ENCODE measurements around the gene SNCA.

Gene SNCA

DNA sequence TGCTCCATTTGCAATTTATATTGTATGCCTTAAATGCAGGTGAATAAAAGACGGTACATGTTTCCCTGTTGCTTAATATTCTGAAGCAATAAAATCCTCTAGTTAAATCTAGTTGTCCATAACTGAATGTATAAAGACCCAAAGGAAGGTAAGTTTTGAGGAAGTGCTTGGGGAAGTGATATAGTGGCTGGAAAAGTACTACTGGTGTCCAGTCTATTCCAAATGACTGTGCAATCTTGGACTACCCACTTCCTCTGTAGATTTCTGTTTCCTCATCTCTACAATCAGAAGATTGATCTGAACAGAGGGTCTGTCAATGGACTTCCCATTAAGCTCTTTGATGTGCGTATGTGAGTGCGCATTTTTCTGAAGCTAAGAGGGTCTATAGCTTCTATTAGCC is 17.0 kb downstream of the SNCA start:
- no peaks in the 10 kb centered on the region for H3K4me1 ChIP-seq (ENCODE audit: control insufficient read depth in 1 of 2, insufficient read depth in 1 of 2, low read depth in 1 of 2, low read length in 1 of 2)
- no peaks in the 10 kb centered on the region for H3K9me3 ChIP-seq
- TF ChIP-seq, protein P1, sequence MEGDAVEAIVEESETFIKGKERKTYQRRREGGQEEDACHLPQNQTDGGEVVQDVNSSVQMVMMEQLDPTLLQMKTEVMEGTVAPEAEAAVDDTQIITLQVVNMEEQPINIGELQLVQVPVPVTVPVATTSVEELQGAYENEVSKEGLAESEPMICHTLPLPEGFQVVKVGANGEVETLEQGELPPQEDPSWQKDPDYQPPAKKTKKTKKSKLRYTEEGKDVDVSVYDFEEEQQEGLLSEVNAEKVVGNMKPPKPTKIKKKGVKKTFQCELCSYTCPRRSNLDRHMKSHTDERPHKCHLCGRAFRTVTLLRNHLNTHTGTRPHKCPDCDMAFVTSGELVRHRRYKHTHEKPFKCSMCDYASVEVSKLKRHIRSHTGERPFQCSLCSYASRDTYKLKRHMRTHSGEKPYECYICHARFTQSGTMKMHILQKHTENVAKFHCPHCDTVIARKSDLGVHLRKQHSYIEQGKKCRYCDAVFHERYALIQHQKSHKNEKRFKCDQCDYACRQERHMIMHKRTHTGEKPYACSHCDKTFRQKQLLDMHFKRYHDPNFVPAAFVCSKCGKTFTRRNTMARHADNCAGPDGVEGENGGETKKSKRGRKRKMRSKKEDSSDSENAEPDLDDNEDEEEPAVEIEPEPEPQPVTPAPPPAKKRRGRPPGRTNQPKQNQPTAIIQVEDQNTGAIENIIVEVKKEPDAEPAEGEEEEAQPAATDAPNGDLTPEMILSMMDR (IDR thresholded peaks at IDR 0.05) = no peak
- H3K4me3 ChIP-seq (ENCODE audit: low read depth in 1 of 2, low read length in 1 of 2) = no peak overlapping the region
- H3K27me3 ChIP-seq = no peaks in the 10 kb centered on the region
- no peak overlapping the region for H3K27ac ChIP-seq
- no peaks in the 10 kb centered on the region for H3K36me3 ChIP-seq

- Histone ChIP-seq H3K36me3 (no peaks in the 10 kb centered on the region), H3K27ac (no peak overlapping the region), H3K9me3 (no peaks in the 10 kb centered on the region), H3K4me3 (ENCODE audit: low read depth in 1 of 2, low read length in 1 of 2) (no peak overlapping the region), H3K27me3 (no peaks in the 10 kb centered on the region), H3K4me1 (ENCODE audit: control insufficient read depth in 1 of 2, insufficient read depth in 1 of 2, low read depth in 1 of 2, low read length in 1 of 2) (no peaks in the 10 kb centered on the region)
- TF ChIP-seq, protein P1 (IDR thresholded peaks at IDR 0.05) = no peak
Observed at GRCh38 chr4:89814362-89814761, 22.6 kb downstream of the SNCA start.

DNA sequence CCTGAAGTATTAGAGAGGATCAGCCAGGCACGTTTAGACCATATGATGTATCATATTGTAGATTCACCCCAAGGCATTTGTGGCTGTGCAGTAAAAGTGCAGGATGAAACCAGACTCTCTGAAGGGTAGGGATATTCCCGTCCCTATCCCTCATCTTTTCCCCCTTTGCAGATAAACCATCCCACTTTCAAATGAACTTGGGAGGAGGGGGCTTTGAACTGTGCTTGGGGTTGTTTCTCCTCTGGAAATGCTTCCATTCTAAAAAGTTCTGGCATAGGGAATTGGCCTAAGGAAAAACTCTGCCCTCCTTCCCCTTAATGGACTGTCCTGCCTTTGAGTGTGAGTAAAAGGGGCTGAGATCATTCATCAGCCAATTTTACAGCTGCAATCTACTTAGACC is 23.8 kb downstream of the SNCA start:
- Histone ChIP-seq H3K36me3 (no peaks in the 10 kb centered on the region), H3K27me3 (no peaks in the 10 kb centered on the region), H3K9me3 (no peaks in the 10 kb centered on the region), H3K4me3 (ENCODE audit: low read depth in 1 of 2, low read length in 1 of 2) (no peak overlapping the region), H3K27ac (no peak overlapping the region), H3K4me1 (ENCODE audit: control insufficient read depth in 1 of 2, insufficient read depth in 1 of 2, low read depth in 1 of 2, low read length in 1 of 2) (no peaks in the 10 kb centered on the region)
- TF ChIP-seq, protein P1 (IDR thresholded peaks at IDR 0.05) = no peak

- no peaks in the 10 kb centered on the region for H3K36me3 ChIP-seq
- no peaks in the 10 kb centered on the region for H3K9me3 ChIP-seq
- H3K4me3 ChIP-seq (ENCODE audit: low read depth in 1 of 2, low read length in 1 of 2) = no peak overlapping the region
- H3K27ac ChIP-seq = no peak overlapping the region
- H3K4me1 ChIP-seq (ENCODE audit: control insufficient read depth in 1 of 2, insufficient read depth in 1 of 2, low read depth in 1 of 2, low read length in 1 of 2) = no peaks in the 10 kb centered on the region
- TF ChIP-seq, protein P1 (IDR thresholded peaks at IDR 0.05) = no peak
- H3K27me3 ChIP-seq = no peaks in the 10 kb centered on the region
Observed at GRCh38 chr4:89807441-89808140, 29.4 kb downstream of the SNCA start.

- Histone ChIP-seq H3K4me3 (ENCODE audit: low read depth in 1 of 2, low read length in 1 of 2) (no peak overlapping the region), H3K27ac (no peak overlapping the region)
Observed at GRCh38 chr4:89805297-89805696, 31.7 kb downstream of the SNCA start.

More at GRCh38 chr4:89805297-89805696, 31.7 kb downstream of the SNCA start:
- no peaks in the 10 kb centered on the region for H3K36me3 ChIP-seq
- H3K9me3 ChIP-seq = no peaks in the 10 kb centered on the region
- TF ChIP-seq, protein P1 (IDR thresholded peaks at IDR 0.05) = no peak
- no peaks in the 10 kb centered on the region for H3K27me3 ChIP-seq
- H3K4me1 ChIP-seq (ENCODE audit: control insufficient read depth in 1 of 2, insufficient read depth in 1 of 2, low read depth in 1 of 2, low read length in 1 of 2) = no peaks in the 10 kb centered on the region
